ENCODE data around the gene C1orf35.

Gene C1orf35

DNA sequence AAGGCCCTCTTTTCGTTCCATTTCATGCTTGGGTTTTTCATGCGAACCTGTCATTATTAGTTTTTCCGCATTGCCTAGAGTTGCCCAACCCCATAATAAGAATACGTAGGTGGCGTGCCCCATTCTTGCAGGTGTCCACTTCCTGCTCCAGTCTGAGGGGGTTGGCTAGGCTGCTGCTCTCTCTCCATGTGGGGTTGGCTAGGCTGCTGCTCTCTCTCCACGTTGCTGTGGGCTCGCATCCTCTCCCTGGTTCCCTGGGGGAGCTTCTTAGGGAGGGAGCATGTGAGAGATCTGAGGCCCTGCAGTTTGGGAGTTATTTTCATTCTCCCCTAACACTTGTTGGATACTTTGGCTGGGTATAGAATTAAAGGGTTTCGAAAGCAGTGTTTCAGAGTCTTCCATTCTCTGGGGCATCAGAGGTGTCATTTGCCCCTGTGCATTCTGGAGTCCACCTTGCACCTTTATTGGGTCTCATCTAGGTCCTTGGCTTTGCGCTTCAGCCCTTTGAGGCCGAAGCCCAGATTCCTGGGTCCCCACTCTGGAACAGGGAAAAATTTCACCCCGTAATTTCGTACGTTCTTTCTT is 8.6 kb downstream of the C1orf35 start:
- DNase-seq (ENCODE audit: low read depth), result no peak

DNA sequence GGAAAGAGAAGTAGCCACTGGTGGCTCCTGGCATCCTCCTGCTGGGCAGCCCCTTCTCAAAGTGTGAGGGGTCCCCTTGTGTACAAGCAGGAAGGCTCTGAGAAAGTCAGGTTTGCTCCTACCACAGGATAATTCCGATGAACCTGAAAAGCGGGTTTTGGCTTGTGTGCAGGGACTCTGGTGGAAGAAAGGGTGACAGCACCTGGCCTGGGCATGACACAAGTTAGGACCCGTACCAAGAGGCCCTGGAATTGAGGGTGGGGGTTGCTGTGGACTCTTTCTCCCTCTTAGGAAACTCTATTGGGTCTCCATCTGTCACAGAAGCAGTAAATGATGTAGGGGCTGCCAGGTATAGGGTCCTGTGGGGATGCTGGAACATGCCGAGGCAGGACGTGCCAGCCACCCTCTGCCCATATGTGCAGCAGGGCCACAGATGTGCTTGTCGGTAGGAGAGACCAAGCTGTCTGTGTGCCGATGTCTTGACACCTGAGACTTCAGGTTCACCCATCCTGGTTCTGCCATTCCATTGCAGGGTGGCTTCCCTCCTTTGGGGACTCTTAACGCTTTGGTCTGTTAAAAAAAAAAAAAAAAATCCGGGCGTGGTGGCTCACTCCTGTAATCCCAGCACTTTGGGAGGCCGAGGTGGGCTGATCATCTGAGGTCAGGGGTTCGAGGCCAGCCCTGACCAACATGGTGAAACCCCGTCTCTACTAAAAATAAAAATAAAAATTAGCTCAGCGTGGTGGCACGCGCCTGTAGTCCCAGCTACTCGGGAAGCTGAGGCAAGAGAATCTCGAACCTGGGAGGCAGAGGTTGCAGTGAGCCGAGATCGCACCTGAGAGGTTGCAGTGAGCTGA is 9.8 kb downstream of the C1orf35 start:
- no peak for DNase-seq (ENCODE audit: low read depth)

DNA sequence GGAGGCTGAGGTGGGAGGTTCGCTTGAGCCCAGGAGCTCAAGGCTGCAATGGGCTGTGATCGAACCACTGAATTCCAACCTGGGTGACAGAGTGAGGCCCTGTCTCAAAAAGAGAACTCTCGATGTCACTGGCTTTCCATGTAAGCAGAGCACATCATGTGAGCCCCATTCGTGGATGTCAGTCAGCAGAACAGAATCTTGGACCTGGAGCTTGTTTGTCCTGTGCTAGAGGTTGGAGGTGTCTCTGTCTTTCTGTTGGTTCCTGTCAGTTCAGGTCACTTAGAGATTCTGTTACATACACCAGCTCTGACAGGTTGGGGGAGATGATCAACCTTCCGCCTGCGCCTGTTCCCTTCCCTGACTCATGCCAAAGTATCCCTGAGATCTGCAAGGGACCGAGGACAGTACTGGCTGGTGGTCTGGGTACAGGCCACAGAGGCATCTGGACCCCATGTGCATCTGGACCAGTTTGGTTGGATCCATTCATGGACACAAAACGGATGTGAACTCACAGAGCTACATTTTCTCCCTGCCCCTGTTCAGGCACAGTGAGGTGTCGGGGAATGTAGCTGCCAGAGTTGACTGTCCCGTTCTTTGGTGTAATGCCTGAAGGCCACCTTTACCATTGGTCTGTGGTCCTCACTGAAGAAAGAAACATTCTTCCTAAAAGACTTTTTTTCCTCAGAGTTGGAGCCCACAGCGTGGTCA is 10.6 kb downstream of the C1orf35 start:
- no peak for DNase-seq (ENCODE audit: low read depth)

- DNase-seq (ENCODE audit: low read depth), result no peak
These were observed 12.0 kb downstream of the C1orf35 start for GRCh38 chr1:228091084-228091483.

- no peak for DNase-seq (ENCODE audit: low read depth)
These were observed 12.5 kb downstream of the C1orf35 start for GRCh38 chr1:228090613-228091081.

DNA sequence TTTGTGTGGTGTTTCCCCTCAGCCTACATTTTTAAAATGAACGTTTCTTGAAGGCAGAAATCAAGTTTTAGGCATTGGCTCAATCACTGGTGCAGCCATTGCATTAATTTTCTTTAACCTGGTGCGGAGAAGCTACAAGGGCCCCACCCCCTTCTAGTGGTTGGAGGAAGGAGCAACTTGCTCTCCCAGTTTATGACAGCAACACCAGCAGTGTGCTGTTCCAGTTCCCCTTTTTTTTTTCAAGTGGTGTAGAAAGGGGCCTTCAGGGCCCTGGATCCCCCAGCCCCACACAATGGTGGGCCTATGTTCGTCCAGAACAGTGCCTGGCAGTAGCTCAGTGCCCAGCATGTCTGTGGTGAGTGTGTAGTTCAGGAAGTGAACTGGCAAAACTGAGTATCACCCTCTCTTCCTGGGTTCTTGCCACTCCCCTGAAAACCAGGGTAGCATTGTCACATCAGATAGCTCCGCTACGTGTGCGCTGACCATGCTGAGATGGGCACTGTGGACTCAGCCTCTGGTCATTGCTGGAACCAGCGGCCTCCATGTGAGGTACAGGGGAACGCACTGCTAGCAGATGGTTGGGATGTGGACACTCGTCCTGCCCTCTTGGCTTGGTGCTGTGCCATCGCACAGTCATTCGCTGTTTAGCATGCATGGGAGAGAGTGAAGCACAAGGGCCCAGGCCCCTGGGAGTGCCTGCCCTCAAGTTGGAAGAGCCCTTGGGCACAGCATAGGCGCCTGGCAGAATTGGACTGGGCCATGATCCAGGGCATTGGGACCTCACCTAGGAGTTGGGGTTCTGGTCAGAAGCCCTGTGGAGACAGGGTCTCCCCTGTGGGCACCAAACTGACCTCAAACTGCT is 13.4 kb downstream of the C1orf35 start:
- no peak for DNase-seq (ENCODE audit: low read depth)

GRCh38 chr1:228088586-228089498 is 14.3 kb downstream of the C1orf35 start:
- DNase-seq (ENCODE audit: low read depth), result no peak

DNA sequence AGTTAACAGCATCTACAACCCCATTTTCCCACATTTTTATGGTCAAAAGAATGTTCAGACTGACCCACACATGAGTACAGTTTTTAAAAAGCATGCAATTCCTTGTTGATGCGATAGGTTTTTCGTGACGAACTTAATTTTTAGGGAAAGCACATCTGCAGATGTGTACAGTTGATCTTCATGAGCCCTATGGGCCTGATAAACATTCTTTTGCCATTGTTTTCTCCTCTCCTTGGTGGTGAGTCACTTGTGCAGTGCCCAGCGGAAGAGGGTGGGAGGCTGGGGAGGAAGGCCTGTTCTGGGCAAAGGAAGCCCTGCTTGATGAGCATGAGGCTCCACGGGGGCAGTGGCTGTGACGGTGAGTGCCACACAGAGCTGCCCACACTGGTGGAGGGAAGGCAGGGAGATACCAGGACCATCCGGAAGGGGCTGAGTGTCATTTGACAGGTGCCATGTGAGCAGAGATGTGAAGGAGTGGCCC is 15.3 kb downstream of the C1orf35 start:
- no peak for DNase-seq (ENCODE audit: low read depth)

DNA sequence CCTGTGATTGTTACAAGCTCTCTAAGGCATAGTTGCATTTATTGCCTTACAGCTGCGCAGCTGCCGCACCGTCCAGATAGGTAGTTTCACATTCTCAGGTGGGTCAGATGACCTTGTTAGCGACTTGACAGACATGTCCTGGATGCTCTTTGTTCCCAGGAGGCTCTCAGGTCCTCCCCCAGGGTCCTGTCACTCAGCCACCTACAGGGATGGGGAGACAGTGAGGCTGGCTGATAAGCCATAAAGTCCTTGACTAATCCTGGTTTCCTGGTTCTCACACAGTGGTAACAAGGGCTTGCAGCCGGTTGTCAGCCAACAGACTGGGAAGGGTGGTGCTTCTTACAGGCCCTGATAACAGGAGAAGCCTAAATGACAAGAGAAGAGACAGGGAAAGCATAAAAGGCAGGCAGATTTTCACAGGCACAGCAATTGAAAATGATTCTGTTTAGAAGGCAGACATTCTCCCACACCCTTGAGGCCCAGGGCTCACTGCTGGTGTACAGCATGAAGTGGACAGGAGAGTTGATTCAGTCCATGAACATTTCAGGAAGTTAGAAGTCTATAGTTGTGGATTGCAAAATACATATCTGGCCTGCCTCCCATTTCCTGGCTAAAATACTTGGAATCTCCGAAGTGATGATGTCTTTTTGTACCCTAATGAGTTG is 17.7 kb downstream of the C1orf35 start:
- DNase-seq (ENCODE audit: low read depth), result peak; percentile 54

DNA sequence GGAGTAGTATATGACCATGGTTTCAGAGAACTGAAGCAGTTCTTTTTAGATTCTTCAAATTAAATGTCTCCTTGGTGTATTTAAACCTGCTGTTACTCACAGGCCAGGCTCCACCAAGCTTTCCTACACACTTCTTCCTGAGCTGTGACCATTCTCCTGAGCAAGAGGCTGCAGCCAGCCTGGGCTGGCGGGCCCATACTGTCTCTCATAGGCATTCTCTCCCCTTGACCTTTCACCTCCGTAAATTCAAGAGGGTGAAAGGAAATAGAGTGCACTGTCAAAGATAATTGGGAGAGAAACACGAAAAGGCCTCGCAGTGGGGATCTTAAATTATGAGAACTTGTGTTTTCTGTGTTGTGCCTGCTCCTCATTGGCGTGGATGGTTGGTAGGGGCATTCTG is 18.3 kb downstream of the C1orf35 start:
- no peak for DNase-seq (ENCODE audit: low read depth)

DNA sequence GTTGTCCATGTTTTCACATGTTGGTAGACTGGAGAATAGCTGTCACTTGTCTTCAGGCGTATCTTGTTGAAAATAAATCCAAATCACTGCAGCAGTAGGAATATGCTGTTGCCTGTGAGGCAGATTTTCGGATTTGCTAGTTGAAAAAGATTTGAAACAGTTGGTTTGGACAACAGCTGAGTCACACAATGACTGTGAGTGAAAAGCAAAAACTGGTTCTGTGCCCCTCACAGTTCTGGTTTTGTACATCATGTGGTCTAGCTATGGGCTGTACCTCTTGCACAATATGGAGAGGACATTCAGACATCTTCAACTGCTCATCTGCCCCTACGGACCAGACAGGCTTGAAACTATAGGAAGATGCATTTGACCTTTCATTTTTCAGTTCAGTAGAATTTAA is 18.8 kb downstream of the C1orf35 start:
- DNase-seq (ENCODE audit: low read depth), result peak; percentile 47

- DNase-seq (ENCODE audit: low read depth), result no peak
These were observed 19.2 kb downstream of the C1orf35 start for GRCh38 chr1:228083871-228084278.

- no peak for DNase-seq (ENCODE audit: low read depth)
These were observed 19.9 kb downstream of the C1orf35 start for GRCh38 chr1:228082918-228083870.

GRCh38 chr1:228082214-228082917 is 20.8 kb downstream of the C1orf35 start, which contains the start of gene ARF1:
Gene ARF1, plus strand, starts transcription at chr1:228082708. Its CDS starts 14,407 bp downstream, at chr1:228097115.
- peak; percentile 43 for DNase-seq (ENCODE audit: low read depth)

GRCh38 chr1:228081578-228082213 is 21.4 kb downstream of the C1orf35 start:
- no peak for DNase-seq (ENCODE audit: low read depth)

DNA sequence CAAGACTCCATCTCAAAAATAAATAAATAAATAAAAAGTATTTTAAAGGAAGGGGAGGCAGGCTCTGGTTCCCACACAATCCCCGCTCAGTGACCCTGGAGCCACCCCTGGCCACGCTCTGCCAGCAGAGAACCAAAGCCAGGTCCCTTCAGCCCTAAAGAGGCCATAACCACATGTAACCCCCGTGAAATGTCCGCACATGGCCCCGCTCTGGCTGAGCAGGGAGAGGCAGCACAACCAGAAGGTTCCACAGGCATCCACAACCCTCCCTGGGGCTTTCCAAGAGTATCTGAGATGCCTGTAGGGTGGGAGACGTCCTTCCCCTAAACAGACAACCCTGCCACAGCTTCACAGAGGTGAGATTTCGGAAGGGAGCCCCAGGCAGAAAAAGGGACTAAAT is 22.0 kb downstream of the C1orf35 start:
- DNase-seq (ENCODE audit: low read depth), result no peak

- DNase-seq (ENCODE audit: low read depth), result no peak
These were observed 23.4 kb downstream of the C1orf35 start for GRCh38 chr1:228079601-228080263.

Data from non-pigmented ciliary epithelial cell (primary cell).